Mucosa of rectum (tissue), 2 donors: Measurements from ENCODE around the gene MYOG.

Experiments used
- H3K27ac ChIP-seq, 2 donors: one replicate each; pipeline ENCODE4 v1.7.0; 2013; ENCODE audit warnings: inconsistent platforms in 2 of 2, low read depth in 2 of 2, low read length in 2 of 2
- H3K27me3 ChIP-seq, 2 donors: one replicate each; pipeline ENCODE4 v1.7.0; 2013; ENCODE audit warnings: low read length in 2 of 2; ENCODE audit not compliant: control insufficient read depth in 2 of 2, insufficient read depth in 2 of 2
- H3K36me3 ChIP-seq, 2 donors: one replicate each; pipeline ENCODE4 v1.7.0; 2013; ENCODE audit warnings: low read length in 2 of 2; ENCODE audit not compliant: control insufficient read depth in 2 of 2, insufficient read depth in 2 of 2
- H3K4me1 ChIP-seq, 2 donors: one replicate each; pipeline ENCODE4 v1.7.0; 2013; ENCODE audit warnings: low read length in 2 of 2, mild to moderate bottlenecking in 1 of 2; ENCODE audit not compliant: control insufficient read depth in 2 of 2, insufficient read depth in 2 of 2
- H3K4me3 ChIP-seq, 2 donors: one replicate each; pipeline ENCODE4 v1.7.0; 2013; ENCODE audit warnings: low read length in 2 of 2
- H3K9ac ChIP-seq, 2 donors: one replicate each; pipeline ENCODE4 v1.7.0; 2013; ENCODE audit warnings: low read length in 2 of 2, low read depth in 1 of 2, mild to moderate bottlenecking in 1 of 2
- H3K9me3 ChIP-seq, 2 donors: one replicate each; pipeline ENCODE4 v1.7.0; 2013; ENCODE audit warnings: low read length in 2 of 2; ENCODE audit not compliant: control insufficient read depth in 2 of 2
- donor health status: healthy.
- donor health status: Normal muscosa, but diverticular disease.

The MYOG gene

DNA sequence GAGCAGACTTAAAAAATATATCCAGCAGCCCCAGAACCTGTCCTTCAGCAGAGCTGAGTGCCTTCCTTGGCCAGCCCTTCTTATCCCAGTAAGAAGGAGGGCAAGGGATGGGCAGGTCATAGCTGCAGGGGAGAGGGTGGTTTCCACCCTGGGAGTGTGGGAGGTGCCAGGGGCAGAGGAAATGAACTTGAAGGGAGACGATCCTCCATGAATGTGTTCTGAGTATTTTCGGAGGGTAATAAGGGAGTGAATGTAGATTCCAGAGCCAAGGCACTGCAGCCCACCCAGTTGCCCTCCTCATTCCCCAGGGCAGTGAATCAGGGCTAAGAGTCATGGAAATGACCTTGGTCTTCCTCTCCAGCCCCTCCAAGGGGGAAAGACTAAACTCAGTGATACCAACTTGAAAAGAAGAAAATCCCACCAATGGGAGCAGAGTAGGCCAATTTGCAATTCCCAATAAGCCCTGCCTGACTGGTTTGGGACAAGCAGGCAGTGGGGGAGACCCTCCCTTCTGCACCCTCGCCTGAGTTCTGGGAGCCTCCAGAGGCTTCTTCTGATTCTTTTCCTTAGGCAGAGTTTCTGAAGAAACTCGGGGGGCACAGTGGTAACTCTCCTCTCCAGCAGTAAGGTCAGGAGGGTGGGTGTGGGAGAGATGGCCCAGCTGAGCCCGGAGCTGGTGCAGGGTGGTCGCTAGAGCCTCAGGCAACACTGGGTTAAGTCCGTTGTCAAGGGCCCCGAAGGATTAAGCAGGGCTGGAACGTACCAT, 4.2 kb downstream of the MYOG start:
- Histone ChIP-seq H3K27me3 (peaks cover 7 to 24% of the 10 kb centered on the region in 2 donors), H3K36me3 (no peaks in the 10 kb centered on the region), H3K27ac (no peak overlapping the region), H3K4me1 (no peaks in the 10 kb centered on the region), H3K9me3 (no peaks in the 10 kb centered on the region), H3K9ac (no peak overlapping the region), H3K4me3 (no peak overlapping the region)

GRCh38 chr1:203080456-203080855, 5.4 kb downstream of the MYOG start:
- Histone ChIP-seq H3K9ac (no peak overlapping the region), H3K9me3 (no peaks in the 10 kb centered on the region), H3K4me3 (no peak overlapping the region), H3K36me3 (no peaks in the 10 kb centered on the region), H3K27me3 (peaks cover 14 to 27% of the 10 kb centered on the region in 2 donors), H3K27ac (no peak overlapping the region), H3K4me1 (no peaks in the 10 kb centered on the region)

GRCh38 chr1:203078478-203078877, 7.3 kb downstream of the MYOG start:
- H3K9me3 ChIP-seq = no peaks in the 10 kb centered on the region
- no peaks in the 10 kb centered on the region for H3K4me1 ChIP-seq
- H3K27me3 ChIP-seq = peaks cover 14 to 42% of the 10 kb centered on the region in 2 donors
- no peak overlapping the region for H3K9ac ChIP-seq
- H3K27ac ChIP-seq = no peak overlapping the region
- no peaks in the 10 kb centered on the region for H3K36me3 ChIP-seq
- no peak overlapping the region for H3K4me3 ChIP-seq

GRCh38 chr1:203077956-203078355, 7.9 kb downstream of the MYOG start:
- H3K27ac ChIP-seq = no peak overlapping the region
- H3K4me1 ChIP-seq = no peaks in the 10 kb centered on the region
- H3K4me3 ChIP-seq = no peak overlapping the region
- no peaks in the 10 kb centered on the region for H3K9me3 ChIP-seq
- no peaks in the 10 kb centered on the region for H3K36me3 ChIP-seq
- no peak overlapping the region for H3K9ac ChIP-seq
- peaks cover 14 to 42% of the 10 kb centered on the region in 2 donors for H3K27me3 ChIP-seq

GRCh38 chr1:203077367-203077766, 8.4 kb downstream of the MYOG start:
- Histone ChIP-seq H3K9me3 (no peaks in the 10 kb centered on the region), H3K27ac (no peak overlapping the region), H3K27me3 (peaks cover 14 to 39% of the 10 kb centered on the region in 2 donors), H3K4me1 (no peaks in the 10 kb centered on the region), H3K9ac (no peak overlapping the region), H3K36me3 (no peaks in the 10 kb centered on the region), H3K4me3 (no peak overlapping the region)

- Histone ChIP-seq H3K4me3 (no peak overlapping the region), H3K9me3 (no peaks in the 10 kb centered on the region), H3K27ac (no peak overlapping the region), H3K36me3 (no peaks in the 10 kb centered on the region), H3K9ac (no peak overlapping the region), H3K27me3 (peaks cover 10 to 35% of the 10 kb centered on the region in 2 donors), H3K4me1 (no peaks in the 10 kb centered on the region)
Measured at GRCh38 chr1:203076031-203076511, 9.7 kb downstream of the MYOG start.

DNA sequence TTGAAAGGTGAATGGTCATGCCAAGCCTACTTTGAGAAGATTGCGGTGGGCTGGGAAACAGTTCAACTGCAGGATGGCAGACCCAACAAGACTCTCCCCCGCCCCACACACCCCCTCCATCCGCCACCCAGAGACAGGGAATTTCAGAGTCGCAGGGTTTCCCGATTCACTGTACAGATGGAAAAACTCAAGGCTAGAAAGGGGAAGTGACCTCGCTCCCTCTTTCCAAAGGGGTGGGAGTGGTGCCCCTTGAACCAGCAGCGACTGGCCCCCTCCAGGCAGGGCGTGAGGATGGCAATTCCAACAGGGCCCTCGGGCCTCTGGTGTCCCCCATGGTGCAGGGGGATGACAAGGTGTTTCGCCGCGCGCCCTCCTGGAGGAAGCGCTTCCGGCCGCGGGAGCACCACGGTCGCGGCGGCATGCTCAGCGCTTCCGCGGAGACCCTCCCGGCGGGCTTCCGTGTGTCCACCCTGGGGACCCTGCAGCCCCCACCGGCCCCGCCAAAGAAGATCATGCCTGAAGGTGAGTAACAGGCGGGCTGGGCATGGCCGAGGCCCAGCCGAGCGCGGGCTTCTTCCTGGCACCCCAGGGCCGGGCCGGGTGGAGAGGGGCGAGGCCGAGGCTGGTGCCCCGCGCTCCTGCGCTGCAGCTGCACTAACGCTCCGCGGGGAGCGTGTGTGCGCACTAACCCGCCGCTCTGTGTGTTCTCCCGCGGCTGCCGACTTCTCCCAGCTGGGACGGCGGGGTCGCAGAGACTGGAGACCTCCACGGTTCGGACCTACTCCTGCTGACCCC, 10.4 kb downstream of the MYOG start:
- H3K9ac ChIP-seq = no peak overlapping the region
- H3K4me1 ChIP-seq = no peaks in the 10 kb centered on the region
- H3K27ac ChIP-seq = no peak overlapping the region
- H3K36me3 ChIP-seq = no peaks in the 10 kb centered on the region
- peaks cover 10 to 35% of the 10 kb centered on the region in 2 donors for H3K27me3 ChIP-seq
- no peaks in the 10 kb centered on the region for H3K9me3 ChIP-seq
- H3K4me3 ChIP-seq = peak overlapping the region; percentile 22 to 26

GRCh38 chr1:203074610-203075009, 11.2 kb downstream of the MYOG start:
- Histone ChIP-seq H3K9me3 (no peaks in the 10 kb centered on the region), H3K27ac (no peak overlapping the region), H3K9ac (no peak overlapping the region), H3K4me3 (no peak overlapping the region), H3K36me3 (no peaks in the 10 kb centered on the region), H3K4me1 (no peaks in the 10 kb centered on the region), H3K27me3 (peaks cover 10 to 32% of the 10 kb centered on the region in 2 donors)

GRCh38 chr1:203073469-203073868, 12.3 kb downstream of the MYOG start:
- Histone ChIP-seq H3K4me3 (no peak overlapping the region), H3K4me1 (no peaks in the 10 kb centered on the region), H3K9me3 (no peaks in the 10 kb centered on the region), H3K27me3 (peaks cover 10 to 32% of the 10 kb centered on the region in 2 donors), H3K9ac (no peak overlapping the region), H3K27ac (no peak overlapping the region), H3K36me3 (no peaks in the 10 kb centered on the region)

GRCh38 chr1:203072911-203073310, 12.9 kb downstream of the MYOG start:
- no peaks in the 10 kb centered on the region for H3K9me3 ChIP-seq
- no peak overlapping the region for H3K4me3 ChIP-seq
- H3K27me3 ChIP-seq = peaks cover 10 to 28% of the 10 kb centered on the region in 2 donors
- no peak overlapping the region for H3K9ac ChIP-seq
- no peaks in the 10 kb centered on the region for H3K4me1 ChIP-seq
- no peak overlapping the region for H3K27ac ChIP-seq
- no peaks in the 10 kb centered on the region for H3K36me3 ChIP-seq
